ENCODE data around the gene MTHFD1. TPM values are rescaled to one million over a fixed set of nuclear protein-coding genes. Genes with fewer than 3 reads are reported as not detected.

MTHFD1 gene
- total and polyA plus RNA-seq, 8 donors, result 51.7 to 81.1 (median 69.3) TPM

DNA sequence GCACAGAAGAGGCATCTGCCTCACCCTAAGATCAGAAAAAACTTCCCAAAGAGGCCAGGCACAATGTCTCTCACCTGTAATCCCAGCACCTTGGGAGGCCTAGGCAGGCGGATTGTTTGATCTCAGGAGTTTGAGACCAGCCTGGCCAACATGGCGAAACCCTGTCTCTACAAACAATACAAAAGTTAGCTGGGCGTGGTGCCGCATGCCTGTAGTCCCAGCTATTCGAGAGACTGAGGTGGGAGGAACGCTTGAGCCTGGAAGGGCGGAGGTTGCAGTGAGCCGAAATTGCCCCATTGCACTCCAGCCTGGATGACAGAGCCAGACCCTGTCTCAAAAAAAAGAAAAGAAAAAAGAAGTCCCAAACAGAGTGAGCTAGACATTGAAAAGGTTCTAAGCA, 120.9 kb downstream of the MTHFD1 start:
- Histone ChIP-seq H3K4me1 (peaks cover 38 to 78% of the 10 kb centered on the region in 2 donors), H3K4me3 (no peak overlapping the region), H3K36me3 (no peaks in the 10 kb centered on the region), H3K27me3 (no peaks in the 10 kb centered on the region), H3K9me3 (no peaks in the 10 kb centered on the region), H3K27ac (no peak overlapping the region)
- no peak for ATAC-seq
- no peak for DNase-seq
- TF ChIP-seq, protein P1, sequence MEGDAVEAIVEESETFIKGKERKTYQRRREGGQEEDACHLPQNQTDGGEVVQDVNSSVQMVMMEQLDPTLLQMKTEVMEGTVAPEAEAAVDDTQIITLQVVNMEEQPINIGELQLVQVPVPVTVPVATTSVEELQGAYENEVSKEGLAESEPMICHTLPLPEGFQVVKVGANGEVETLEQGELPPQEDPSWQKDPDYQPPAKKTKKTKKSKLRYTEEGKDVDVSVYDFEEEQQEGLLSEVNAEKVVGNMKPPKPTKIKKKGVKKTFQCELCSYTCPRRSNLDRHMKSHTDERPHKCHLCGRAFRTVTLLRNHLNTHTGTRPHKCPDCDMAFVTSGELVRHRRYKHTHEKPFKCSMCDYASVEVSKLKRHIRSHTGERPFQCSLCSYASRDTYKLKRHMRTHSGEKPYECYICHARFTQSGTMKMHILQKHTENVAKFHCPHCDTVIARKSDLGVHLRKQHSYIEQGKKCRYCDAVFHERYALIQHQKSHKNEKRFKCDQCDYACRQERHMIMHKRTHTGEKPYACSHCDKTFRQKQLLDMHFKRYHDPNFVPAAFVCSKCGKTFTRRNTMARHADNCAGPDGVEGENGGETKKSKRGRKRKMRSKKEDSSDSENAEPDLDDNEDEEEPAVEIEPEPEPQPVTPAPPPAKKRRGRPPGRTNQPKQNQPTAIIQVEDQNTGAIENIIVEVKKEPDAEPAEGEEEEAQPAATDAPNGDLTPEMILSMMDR (IDR thresholded peaks at IDR 0.05), result no peak
- intact Hi-C loops (cut with DNase I), result no loop called here

Other genes starting within 250 kb of the MTHFD1 start
- under 1 TPM; 0.21 to 0.58 TPM for gene ESR2, start 94.0 kb upstream of the MTHFD1 start, total RNA-seq
- gene ESR2, start 94.0 kb upstream of the MTHFD1 start, polyA plus RNA-seq (ENCODE audit: insufficient read length in 6 of 6), result 1 to 10 TPM; 1.8 to 3.0 (median 2.1) TPM
- gene AKAP5, start 77.1 kb downstream of the MTHFD1 start, total RNA-seq, result 1 to 10 TPM; 1.7 to 2.9 TPM
- gene AKAP5, start 77.1 kb downstream of the MTHFD1 start, polyA plus RNA-seq (ENCODE audit: insufficient read length in 6 of 6), result 1 to 10 TPM; 2.0 to 3.6 (median 2.9) TPM
- gene ZBTB25, start 115.5 kb downstream of the MTHFD1 start, total RNA-seq, result 10 to 100 TPM; 10.1 to 11.2 TPM
- gene ZBTB25, start 115.5 kb downstream of the MTHFD1 start, polyA plus RNA-seq (ENCODE audit: insufficient read length in 6 of 6), result 10 to 100 TPM; 12.9 to 18.5 (median 15.0) TPM
- 10 to 100 TPM; 35.5 to 40.2 TPM for gene ZBTB1, start 116.4 kb downstream of the MTHFD1 start, total RNA-seq
- gene ZBTB1, start 116.4 kb downstream of the MTHFD1 start, polyA plus RNA-seq (ENCODE audit: insufficient read length in 6 of 6), result 10 to 100 TPM; 67.8 to 75.8 (median 71.2) TPM
- gene HSPA2, start 152.4 kb downstream of the MTHFD1 start, total RNA-seq, result 10 to 100 TPM; 10.6 to 12.4 TPM
- gene HSPA2, start 152.4 kb downstream of the MTHFD1 start, polyA plus RNA-seq (ENCODE audit: insufficient read length in 6 of 6), result 10 to 100 TPM in 5 of 6 donors, 1 to 10 TPM in 1; 7.0 to 17.1 (median 12.3) TPM
- 1 to 10 TPM in 1 of 2 donors, under 1 TPM in 1; 0.47 to 2.1 TPM for gene PPP1R36, start 161.6 kb downstream of the MTHFD1 start, total RNA-seq
- under 1 TPM; 0.33 to 0.79 (median 0.74) TPM for gene PPP1R36, start 161.6 kb downstream of the MTHFD1 start, polyA plus RNA-seq (ENCODE audit: insufficient read length in 6 of 6)

Measured in left lung (tissue), 10 donors.